DMS53 treated with DMSO at 0.1 percent for 48 hours (cell line): Measurements from ENCODE around the gene TMEM41B.

Source experiments
- DNase-seq: peaks from one replicate; lab custom pipeline; 2025; ENCODE audit not compliant: unreplicated experiment; lab: John Stamatoyannopoulos, UW

TMEM41B gene

DNA sequence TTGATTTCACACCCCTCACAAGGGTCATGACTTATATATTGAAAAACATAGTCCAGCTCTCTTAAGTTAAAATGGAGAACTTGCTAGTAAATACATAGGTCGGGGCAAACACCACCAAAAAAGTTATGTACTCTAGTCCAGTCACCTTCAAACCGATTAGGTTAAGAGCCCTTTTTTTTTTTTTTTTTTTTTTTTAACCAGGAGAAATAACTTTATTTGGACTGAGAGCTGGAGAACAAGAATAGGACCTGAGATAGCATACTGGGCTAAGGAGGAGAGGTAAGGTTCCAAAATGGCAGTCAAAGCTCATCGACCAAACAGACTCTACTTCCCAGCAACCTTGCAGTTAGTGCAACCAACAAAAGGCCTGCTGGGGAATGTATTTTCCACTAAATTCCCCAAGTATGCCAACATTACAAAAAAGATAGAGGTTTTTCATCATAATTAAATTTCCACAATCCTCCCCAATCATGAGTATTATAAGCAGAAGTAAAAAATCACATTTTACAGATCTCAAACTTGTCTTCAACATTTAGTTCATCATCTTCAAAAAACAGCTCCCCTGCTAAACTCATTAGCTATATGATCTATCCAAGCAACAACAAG lies 3.8 kb downstream of the TMEM41B start:
- DNase-seq, result no peak

DNA sequence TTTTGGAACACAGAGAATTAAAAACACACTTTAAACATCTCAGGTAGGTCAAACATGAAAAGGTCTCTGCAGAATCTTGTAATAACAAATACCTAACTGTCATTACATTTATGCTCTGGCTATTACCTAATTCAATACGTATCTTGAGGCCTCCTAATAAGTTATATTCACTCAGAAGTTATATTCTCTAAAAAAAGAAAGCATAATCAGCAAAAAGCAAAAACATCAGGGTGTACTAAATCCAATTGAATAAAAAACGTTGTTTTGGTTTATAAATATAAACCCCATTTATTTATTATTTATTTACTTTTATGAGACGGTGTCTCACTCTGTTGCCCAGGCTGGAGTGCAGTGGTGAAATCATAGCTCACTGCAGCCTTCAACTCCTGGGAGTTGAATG lies 10.2 kb downstream of the TMEM41B start:
- DNase-seq, result no peak

DNA sequence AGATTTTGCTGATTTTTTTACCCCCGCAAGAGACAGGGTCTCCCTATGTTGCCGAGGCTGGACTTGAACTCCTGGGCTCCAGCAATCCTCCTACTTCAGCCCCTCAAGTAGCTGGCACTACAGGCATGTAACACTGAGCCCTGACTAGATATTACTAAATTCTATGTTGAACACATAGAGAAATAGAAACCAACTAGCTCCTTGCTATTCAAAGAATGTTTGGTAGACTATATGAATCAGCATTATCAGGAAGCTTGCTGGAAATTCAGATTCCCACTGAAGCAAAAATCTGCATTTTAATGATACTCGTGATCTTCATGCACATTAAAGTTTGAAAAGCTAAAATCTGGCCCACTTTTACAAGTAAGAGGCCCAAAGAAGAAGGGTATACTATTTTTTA lies 11.9 kb downstream of the TMEM41B start:
- DNase-seq, result no peak

DNA sequence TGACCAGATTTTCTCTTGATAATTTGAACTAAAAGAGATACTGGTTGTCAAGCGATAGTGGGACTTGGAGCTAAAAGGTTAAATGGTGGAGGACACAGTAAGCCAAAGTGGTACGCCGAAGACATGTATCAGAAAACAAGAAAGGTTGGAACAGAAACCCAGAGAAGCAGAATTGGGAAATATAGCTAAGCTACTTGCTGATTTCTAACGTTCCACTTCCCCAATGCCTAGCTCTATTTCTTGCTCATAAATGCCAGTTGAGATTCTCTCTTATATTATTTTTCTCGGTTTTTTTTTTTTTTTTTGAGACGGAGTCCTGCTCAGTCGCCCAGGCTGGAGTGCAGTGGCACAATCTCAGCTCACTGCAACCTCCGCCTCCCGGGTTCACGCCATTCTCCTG lies 12.7 kb downstream of the TMEM41B start:
- DNase-seq, result no peak

DNA sequence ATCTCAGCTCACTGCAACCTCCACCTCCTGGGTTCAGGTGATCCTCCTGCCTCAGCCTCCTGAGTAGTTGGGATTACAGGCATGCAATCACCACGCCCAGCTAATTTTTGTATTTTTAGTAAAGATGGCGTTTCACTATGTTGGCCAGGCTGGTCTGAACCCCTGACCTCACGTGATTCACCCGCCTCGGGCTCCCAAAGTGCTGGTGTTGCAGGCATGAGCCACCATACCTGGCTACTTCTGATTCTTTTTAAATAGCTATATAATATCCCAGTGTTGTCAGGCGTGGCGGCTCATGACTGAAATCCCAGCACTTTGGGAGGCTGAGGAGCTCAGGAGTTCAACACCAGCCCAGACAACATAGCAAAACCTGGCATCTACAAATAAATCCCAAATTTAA lies 20.7 kb downstream of the TMEM41B start:
- no peak for DNase-seq

DNA sequence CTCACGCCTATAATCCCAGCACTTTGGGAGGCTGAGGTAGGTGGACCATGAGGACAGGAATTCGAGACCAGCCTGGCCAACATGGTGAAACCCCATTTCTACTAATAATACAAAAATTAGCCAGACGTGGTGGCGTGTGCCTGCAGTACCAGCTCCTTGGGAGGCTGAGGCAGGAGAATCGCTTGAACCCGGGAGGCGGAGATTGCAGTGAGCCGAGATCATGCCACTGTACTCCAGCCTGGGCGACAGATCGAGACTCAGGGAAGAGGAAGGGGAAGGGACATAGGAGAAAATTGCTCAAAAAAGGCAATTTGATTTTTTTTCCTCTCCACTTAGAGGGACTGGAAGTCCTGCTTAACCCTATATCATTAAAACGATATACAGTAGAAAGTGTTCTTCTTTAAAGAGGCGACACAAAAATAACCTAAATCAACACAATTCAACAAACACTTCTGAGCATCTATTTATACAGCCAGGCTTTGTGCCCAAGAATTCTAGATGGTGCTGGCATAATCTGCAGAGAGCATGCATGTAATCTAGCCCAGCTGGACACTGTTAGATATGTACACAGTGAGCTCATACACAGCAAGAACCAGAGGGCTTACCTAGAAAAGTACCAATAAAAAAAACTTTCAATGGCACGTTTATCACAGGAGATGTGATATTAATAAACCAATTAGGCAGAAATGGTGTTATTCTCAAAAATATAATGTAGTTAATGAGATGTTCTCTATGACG lies 28.4 kb downstream of the TMEM41B start:
- DNase-seq, result no peak

DNA sequence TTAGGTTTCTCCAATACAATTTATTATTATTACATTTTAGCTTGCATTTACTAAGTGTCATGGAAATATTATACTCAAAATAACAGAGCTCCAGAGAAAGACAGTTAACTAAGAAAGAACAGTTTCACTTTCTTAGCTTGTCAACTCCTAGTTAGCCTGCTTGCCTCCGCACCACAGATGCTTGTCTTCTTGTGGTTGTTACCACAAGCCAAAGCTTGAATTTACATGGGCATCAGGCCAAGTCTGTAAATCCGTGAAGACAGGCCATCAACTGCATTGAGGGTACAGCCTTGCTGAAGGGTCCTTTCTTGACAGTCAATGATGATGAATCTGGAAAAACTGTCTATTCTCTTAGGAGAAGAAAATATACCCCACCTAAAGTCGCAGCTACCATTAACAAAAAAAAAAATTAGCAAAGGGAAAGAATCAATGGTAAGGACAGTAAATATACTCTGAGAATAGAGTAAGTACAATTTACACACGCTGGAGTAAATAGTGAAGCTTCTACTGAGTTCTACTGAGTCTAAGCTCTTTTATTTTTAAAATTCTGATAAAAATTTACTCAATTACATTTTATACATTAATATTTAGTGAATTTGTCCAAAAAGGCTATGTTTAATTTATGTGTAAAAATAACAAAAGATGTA lies 33.6 kb downstream of the TMEM41B start:
- DNase-seq, result no peak

DNA sequence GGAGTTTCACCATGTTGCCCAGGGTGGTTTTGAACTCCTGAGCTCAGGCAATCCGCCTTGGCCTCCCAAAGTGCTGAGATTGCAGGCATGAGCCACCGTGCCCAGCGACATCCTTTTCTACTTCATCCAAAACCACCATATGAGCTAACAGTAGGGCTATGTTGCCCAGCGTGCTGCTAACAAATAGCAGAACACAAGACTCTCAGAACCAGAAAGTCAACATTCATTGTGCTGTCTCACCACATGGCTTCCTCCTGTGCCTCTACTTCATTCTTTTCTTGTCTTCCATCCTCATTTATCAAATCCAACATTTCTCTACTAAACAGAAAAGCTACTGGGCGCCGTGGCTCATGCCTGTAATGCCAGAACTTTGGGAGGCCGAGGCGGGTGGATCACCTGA lies 37.2 kb downstream of the TMEM41B start:
- DNase-seq, result no peak

DNA sequence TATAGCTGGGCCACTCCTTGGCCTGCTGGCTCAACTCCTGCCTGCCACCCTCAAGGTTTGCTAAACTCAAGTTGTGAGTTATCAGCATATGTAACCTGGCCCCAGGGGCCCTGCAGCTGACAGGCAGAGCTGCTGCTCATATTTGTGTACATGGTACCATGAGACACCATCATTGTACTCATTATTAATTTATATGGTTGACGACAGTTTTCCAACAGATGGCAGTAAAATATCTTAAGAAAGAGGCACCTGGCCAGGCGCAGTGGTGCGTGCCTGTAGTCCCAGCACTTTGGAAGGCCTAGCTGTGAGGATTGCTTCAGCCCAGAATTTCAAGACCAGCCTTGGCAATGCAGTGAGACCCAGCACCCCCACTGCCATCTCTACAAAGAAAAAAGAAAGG lies 37.8 kb downstream of the TMEM41B start:
- DNase-seq, result no peak

DNA sequence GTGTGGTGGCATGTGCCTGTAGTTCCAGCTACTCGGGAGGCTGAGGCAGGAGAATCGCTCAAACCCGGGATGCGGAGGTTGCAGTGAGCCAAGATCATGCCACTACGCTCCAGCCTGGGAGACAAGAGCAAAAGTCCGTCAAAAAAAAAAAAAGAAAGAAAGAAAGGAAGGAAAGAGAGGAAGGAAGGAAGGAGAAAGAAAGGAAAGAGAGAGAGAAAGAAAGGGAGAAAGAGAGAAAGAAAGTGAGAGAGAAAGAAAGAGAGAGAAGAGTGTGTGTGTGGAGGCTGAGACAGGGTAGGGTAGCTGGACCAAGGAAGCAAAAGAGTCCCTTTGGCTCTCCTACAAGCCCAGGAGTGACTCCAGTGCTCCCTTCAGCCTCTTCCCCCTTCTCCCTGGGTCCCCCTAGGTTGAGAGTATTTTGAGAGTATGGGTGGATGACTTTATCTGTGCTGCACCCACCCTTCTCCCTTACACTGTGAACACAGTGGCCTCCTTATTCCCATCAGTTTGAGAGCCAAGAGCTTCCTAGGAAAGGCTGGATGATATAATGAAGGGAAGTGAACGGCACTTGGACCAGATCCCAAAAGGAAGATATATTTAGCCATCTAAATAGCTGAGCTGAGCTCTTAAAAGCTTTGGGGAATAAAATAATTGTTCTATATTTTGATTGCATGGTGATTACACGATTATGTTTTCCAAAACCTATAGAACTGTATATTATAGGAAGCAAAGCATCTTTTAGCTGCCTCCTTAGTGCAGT lies 39.7 kb downstream of the TMEM41B start:
- no peak for DNase-seq

DNA sequence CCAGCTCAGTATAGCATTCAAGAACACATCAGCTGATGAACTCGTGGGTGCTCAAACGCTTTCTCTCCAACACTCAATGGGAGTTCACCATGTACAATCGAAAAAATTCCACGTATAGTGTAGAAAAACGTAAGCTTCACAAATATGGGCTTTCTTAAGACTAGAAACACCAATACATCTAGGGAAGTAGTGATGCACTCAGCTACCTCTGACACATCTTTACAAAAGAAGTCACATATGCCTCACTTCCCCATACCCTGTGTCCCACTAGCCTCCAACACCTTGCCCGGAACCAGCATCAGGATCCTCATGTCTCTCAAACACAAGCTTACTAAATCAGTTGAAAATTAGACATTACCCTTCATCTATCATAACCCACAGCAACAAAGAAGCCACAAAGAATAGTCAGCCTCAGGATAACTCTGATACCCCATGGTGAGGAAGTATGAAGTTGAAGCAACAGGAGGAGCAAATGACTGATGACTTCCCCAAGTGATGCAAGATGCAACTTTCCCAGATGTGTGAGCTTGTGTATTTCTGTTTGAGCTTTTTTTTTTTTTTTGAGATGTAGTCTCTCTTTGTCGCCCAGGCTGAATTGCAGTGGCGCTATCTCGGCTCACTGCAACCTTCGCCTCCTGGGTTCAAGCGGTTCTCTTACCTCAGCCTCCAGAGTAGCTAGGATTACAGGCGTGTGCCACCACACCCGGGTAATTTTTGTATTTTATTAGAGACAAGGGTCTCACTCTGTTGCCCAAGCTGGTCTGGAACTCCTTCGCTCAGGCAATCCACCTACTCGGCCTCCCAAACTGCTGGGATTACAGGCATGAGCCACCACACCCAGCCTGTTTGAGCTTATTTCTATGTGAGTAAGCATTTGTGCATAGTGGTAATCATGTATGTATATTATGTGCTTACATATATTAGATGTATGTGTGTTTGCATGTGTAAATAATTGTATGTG lies 40.7 kb downstream of the TMEM41B start:
- DNase-seq, result no peak

DNA sequence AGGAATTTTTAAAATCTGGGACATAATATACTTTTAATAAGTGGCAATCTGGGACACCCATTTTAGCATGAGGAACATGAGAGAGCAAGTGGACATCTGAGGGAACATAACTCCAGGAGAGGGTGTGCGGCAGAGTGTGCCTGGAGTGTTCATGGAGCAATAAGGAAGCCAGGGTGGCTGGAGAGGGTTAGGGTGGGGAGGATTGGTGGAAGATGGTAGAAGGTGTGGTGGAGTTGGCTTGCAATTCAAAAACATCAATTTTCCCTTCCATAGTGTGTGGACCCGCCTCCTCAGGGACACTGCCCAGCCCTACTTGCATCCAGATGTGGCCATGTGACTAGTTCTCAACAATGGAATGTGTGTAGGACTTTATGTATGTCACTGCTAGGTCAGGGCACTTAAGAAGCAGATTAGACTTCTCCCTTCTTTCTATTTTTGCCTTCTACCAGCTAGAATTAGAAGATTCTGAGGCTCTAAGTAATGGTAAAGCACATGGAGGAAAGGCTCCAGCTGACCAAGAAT lies 44.8 kb downstream of the TMEM41B start:
- no peak for DNase-seq

DNA sequence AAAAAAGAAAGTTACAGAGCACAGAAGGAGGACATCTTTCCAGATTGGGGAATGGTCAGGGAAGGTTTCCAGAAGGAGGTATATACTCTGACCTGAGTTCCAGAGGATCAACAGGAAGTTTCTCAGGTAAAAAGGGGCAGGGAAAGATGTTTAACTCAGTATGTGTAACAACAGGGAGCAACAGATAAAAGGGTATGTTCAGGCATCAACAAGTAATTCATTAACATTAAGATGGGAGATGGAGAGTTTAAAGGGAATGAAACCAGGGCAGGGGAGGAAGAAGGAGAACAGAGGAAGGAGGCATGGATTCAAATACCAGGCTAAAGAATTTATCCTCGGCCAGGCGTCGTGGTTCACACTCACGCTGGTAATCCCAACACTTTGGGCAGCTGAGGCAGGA lies 46.7 kb downstream of the TMEM41B start:
- no peak for DNase-seq

DNA sequence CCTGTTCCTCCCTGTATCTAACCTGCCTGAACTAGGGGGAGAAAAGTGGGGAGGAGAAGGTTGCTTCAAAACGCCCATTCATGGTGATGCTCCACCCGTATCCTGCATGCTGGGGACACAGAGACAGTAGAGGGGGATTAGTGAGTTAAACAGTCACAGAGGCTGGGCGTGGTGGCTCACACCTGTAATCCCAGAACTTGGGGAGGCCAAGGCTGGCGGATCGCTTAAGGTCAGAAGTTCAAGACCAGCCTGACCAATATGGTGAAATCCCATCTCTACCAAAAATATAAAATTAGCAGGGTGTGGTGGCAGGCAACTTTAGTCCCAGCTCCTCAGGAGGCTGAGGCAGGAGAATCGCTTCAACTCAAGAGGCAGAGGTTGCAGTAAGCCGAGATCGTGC lies 47.5 kb downstream of the TMEM41B start:
- DNase-seq, result no peak

DNA sequence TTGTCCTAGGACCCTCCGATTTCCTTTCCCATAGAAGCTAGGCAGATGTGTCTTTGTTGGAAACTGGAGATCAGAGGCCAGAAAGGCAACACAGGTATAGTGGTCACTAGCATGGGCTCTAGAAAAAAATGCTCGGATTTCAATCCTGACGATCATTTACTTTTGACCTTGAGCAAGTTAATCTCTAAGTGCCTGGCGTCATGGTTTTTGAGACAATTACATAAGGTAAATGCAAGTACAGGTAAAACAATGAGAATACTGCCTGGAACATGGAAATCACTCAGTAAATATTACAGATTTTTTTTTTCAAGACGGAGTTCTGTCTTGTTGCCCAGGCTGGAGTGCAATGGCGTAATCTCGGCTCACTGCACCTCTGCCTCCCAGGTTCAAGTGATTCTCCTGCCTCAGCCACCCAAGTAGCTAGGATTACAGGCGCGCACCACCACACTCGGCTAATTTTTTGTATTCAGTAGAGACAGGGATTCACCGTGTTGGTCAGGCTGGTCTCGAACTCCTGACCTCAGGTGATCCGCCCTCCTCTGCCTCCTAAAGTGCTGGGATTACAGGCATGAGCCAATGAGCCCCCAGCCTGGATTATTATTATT lies 48.2 kb downstream of the TMEM41B start:
- DNase-seq, result no peak

DNA sequence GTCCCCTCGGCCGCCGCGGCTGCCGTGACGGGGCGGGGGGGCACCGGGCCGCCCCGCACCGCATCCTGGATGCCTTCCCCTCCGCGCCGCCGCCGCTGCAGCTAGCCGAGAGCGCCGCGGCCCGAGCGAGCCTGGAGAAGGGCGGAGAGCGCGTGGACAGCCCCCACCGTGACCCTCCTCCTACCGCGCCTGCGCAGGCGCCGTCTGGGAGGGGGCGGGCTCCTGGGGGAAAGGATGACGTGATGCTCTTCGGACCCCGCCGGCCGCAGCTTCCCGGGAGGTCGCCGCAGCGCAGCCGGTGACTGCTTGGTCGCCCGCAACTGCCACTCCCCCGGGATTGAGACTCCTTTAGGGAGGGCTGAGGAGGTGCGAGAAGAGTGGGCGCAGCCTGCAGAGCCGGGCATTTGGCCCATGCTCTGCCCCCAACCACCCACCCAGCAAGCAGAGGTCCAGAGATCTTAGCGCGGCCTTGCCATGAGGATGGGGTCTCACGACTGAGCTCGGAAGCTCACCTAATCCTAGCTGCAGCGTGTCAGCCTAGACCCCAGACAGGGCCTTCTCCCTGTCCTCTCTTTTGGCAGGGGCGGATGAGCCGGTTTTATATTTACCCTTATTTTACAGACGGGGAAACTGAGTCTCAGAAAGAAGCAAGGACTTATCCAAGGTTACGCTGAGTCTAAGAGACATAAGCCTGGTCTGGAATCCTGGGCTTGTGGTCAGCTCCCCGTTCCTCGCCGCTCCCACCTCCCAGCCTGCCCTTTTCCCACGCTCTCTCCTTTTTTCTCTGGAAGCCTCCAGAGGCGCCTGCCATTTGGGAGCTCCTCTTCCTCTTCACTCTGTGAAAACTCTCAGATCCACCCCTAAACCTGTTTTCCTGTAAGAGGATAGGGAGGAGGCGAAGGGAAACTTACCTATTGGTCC lies 48.9 kb downstream of the TMEM41B start, which contains the start of gene DENND5A:
Gene DENND5A (minus strand): TSS at position 140 of the 921 bp plus-strand sequence. CDS start 281 bp downstream, outside the sequence.
- DNase-seq, result peak; percentile 49

DNA sequence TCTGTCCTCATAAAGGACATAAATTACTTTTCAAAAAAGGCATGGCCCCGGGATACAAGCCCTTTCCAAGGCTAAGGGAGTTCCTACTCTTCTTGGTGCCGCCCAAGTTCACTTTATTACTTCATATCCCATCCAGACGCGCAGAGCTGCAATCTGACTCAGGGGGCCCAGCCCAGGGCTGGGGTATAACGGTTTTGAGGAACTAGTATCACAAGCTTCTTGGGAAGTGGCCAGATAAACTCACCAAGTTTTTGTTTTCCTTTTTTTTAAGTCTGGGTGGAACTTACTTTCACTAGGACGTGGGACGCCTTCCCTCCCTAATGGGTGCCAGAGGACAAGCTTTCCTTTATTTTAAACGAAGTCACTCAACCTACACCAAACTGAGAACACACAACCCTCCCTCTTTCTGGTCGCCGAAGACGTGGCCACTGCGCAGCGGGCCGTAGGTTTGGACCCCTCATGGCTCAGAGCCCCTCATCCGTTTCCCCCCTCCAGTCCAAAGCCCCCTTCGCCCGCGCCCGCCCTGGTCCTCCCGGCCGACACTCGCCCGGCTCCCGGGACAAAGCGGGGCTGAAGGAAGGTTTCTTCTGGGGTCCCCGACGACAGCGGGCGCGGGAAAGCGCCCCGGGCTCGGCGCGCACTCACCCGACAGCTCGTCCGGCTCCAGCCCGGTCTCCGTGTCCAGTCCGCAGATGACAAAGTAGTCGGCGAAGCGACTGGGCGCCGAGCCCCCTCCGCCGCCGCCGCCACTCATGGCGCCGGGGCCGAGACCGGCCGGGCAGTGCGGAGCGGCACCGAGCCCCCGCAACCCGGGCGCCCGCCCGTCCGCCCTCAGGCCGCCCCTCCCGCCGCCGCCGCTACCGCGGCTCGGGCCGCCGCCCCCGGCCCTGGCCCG lies 49.8 kb downstream of the TMEM41B start:
- no peak for DNase-seq

DNA sequence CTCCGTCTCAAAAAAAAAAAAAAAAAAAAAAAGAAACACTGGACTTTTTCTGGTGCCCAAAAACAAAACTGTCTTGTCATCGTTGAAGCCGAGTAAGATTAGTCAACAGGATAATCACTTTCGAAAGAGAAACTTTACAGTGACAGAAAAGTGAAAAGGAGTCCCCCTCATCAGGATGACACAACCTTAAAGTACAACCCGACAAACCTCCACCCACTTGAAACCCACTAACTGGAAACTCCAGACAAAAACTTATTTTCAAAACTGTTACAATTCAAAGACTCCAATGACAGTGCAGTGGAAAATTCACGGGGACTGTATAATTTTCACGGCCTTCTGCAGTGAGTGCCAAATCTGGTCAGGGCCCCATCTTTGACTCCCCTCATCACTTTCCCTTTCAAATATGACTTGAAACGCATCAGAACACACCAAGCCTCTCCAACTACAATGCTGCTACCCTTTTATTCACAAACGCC lies 50.5 kb downstream of the TMEM41B start:
- no peak for DNase-seq
